Thoracic aorta endothelial cell (primary cell): ENCODE data around the gene NUDT5. TPM values are rescaled to one million over a fixed set of nuclear protein-coding genes. Genes with fewer than 3 reads are reported as not detected.

Source experiments
- small RNA-seq: library from RNA; depleted of rRNA; stranded (forward); fragments of <200 nt; gene quantifications from one replicate; pipeline ENCODE3, GENCODE V24; 2012
- total RNA-seq: library from RNA; depleted of rRNA; stranded (reverse); fragments of >200 nt; gene quantifications from 2 replicates; pipeline ENCODE4 v1.2.3, GENCODE V29; 2012

Gene NUDT5
- total RNA-seq, result 89.5 and 103 TPM in 2 replicates

DNA sequence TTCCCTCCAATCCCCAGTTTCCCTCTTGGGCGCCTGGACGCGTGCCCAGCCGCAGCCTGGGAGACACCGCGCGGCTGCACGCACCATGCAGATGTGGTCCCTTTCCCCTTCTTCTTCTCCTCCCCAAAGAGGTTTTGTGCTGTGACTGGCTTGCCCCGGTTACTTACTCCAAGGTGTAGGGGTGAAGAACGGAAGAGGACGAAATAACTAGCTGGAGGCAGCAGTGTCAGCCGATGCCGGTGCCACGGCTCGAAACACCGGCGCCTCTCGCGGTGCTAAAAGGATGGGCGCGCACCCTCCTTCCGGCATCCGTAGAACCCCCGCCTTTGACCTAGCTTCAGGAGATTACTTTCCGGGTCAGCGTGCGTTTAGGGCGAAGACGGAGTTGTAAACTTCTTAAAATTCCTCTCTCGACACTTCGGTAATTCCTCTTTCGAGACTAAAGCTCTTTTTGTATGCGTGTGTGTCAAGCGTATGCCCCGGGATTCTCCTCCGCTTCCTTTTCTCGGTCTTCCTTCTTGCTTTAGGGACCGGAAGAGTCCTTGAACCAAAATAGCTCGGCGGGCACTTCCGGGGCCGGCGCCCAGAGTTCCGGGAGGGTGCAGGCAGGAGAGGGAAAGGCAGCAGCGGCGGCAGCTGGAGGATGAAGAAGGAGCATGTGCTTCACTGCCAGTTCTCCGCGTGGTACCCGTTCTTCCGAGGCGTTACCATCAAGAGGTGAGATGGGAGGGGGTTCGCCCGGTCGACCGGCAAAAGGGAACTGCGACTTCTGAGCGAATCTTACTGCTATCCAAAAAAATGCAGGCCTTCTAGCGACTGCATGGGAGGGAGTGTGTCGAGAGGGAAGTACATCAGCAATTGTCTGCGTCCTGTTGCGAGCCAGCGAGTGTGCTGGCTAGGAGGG is at the start of gene NUDT5, which contains the start of gene CDC123:
TSS of gene NUDT5 (minus strand) at position 289 of the 904 bp plus-strand sequence. CDS start 9,600 bp downstream, outside the sequence.
TSS of gene CDC123 (plus strand) at position 586 of the 904 bp plus-strand sequence. CDS start at position 644, 58 bp downstream.

DNA sequence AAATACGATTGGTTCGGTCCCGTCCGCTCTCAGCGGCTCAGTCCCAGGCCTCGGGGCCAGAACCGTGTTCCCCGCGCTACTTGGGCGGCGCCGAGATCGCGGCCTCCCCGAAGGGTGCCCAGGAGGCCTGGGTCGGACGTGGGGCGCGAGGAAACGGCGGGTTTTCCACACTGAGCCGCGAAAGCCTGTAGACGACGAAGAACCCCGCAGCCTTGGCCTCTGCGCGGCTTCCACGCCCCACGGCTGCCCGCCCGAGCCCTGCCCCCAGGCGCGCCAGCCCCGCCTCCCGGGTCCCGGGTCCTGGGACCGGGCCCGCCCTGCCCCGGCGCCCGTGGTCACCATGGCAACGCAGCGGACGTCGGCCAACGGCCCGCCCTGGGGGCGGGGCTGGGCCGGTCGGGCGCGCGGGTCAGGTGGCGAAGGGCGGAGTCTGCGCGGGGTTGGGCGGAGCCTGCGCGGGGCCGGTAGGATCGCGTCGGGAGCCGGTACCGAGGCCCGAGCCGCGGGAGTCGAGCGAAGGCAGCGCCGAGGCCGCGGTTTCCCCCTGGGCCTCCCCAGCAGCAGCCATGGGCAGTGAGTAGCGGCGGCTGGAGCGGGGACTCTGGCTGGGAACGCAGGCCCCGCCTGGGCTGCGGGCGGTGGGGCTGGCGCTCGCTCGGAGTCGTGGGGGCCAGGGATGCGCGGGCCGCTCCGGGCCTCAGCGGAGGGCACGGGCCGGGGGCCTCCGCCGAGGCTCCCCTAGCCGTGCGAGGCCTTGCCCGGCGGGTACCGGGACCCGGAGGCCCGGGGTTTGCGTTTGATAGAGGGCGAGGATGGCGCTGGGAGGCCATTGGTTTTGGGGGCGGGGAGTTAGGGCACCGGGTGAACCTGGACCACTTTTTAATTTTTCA is 66.2 kb downstream of the NUDT5 start, which contains the start of gene SEC61A2:
TSS of gene SEC61A2 (plus strand) at position 456 of the 890 bp plus-strand sequence. CDS start at position 567, 111 bp downstream.

Small RNAs within 50 kb of the gene (small RNA-seq; reads per million reads assigned to genes)
- gene MIR548AK, result 0.21 reads per million
- not detected for gene RNU6-88P

Other genes starting within 250 kb of the NUDT5 start
- gene UPF2, start 153.1 kb downstream of the NUDT5 start, total RNA-seq, result 26.9 and 29.7 TPM in 2 replicates
- gene DHTKD1, start 126.9 kb downstream of the NUDT5 start, total RNA-seq, result 16.1 and 24.3 TPM in 2 replicates
- 6.6 and 10.8 TPM in 2 replicates for gene SEC61A2, start 66.2 kb downstream of the NUDT5 start, total RNA-seq
- gene CDC123, start 297 bp upstream of the NUDT5 start, total RNA-seq, result 153 and 160 TPM in 2 replicates
- 1.5 and 1.6 TPM in 2 replicates for gene CAMK1D, start 153.7 kb upstream of the NUDT5 start, total RNA-seq